Hypothalamus (tissue), 51 donors: ENCODE data around the gene RRP36.

Experiments used
- DNase-seq, 51 donors: peaks; one replicate each; lab custom pipeline; 2025; lab: John Stamatoyannopoulos, UW

The RRP36 gene

DNA sequence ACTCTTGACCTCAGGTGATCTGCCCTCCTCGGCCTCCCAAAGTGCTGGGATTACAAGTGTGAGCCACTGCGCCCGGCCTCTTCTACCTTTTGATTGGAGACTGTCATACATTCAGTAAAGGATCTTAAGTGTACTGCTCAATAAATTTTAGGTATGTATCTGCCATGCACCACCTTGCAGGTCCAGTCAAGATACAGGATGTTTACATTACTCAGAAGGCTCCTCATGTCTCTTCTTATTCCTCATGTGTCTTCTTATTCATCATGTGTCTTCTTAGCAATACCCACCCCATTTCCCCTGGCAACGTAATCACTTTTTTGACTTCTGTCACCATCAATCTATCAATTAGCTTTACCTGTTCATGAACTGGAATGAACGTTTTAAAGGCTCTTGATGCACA is 15.6 kb upstream of the RRP36 start:
- DNase-seq, result no peak

DNA sequence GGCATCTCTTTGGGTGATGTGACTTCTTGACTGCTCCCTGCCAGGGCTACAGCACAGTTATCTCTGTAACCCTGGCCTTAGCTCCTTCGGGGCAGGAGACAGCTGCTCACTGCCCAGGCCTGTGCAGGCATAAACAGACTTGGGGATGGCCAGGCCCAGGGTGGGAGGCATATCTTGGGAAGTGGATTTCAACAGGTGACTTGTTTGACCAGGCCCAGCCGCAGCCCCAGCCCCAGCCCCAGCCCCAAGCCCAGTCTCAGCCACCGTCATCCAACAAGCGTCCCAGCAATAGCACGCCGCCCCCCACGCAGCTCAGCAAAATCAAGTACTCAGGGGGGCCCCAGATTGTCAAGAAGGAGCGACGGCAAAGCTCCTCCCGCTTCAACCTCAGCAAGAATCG is 15.2 kb upstream of the RRP36 start:
- no peak for DNase-seq

DNA sequence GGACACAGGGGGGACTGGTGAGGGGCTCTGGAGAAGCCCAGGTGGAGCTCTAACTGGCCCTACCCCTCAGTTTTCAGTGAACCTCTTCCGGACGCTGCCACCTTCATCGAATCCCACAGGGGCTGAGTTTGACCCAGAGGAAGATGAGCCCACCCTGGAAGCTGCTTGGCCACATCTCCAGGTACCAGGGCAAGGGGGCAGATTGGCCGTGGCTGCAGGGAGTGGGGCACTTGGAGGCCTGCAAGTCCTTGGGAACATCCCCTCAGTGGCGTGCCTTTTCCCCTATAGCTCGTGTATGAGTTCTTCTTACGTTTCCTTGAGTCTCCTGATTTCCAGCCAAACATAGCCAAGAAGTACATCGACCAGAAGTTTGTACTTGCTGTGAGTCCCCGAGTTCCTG is 14.3 kb upstream of the RRP36 start:
- DNase-seq, result no peak

DNA sequence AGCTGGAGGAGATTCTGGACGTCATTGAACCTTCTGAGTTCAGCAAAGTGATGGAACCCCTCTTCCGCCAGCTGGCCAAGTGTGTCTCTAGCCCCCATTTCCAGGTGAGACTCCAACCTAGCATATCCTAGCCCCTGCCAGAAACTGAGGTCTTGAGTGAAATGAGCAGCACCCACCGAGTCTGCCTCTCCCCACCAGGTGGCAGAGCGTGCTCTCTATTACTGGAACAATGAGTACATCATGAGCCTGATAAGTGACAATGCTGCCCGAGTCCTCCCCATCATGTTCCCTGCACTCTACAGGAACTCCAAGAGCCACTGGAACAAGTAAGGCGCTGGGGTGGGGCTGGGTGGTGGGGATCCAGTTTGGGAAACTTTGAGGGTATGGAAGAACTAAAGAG is 12.3 kb upstream of the RRP36 start:
- peak in 10 of 51 donors; percentile 1 to 24 (median 16) for DNase-seq

DNA sequence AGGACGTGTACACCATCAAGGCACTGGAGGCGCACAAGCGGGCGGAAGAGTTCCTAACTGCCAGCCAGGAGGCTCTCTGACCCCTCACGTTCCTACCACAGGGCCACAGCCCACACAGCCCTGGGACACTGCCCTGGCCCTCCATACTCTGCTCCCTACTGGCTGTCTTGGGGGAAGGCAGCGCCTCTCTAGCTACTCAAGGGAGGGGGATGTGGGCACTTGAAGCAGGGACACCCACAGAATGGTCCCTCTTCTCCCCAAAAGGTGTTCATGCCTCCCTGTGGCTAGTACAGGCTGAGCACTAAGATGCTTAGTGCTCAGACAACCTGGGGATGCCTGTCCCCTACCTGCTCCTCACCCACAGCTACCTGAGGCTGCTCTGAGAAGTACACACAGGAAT is 10.2 kb upstream of the RRP36 start:
- no peak for DNase-seq

DNA sequence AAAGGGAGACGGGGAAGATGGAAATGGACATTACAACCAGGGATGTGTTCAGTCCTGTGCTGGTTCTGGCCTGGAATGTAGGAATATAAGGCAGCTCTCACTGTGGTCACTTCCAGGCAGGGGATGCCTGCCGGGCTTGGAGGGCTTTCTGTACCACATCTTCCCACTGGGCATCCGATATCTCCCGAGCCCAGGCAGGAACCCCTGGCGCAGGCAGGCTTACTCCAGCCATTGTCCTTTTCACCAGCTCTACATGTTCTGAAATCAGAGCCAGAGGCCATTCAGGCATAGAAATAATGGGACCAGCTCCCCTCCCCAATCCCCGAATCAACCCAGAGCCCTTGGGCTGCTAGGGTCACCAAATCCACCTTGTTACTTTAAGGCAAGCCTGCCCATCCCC is 9.1 kb upstream of the RRP36 start:
- DNase-seq, result no peak

DNA sequence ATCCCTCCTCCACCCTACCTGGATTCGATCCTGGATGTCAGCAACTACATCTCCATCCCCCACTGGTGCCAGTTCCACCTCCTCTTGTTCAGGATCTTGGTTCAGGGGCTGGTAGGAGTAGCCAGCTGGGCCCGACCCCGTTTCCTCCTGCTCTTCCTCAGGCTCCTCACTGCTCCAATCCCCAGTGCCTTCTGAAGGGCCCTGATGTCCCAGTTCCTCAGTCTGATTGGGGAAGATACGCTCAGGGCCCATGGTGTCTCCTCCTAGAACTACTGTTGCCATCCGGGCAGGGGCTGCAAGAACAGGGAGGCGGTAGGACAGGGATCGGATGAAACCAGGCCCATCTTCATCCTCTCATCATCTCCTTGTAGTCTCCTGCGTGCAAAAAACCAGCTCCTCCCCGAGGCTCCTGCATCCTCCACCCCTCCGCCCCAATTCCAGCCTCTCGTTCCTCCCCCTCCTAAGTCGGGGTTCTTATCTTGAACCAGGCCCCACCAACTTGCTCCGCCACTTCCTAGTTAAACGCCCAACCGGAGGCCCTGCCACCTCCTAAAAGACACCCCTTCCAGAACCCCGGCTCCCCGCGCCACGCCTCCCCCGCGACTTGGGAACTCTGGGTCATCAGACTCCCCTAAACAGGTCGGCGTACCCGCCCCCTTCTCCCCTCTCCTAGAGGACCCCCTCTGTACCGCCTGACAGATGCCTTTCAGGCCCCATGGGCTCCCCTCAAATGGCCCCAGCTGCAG is 8.2 kb upstream of the RRP36 start:
- peak in 9 of 51 donors; percentile 30 to 90 (median 47) for DNase-seq

DNA sequence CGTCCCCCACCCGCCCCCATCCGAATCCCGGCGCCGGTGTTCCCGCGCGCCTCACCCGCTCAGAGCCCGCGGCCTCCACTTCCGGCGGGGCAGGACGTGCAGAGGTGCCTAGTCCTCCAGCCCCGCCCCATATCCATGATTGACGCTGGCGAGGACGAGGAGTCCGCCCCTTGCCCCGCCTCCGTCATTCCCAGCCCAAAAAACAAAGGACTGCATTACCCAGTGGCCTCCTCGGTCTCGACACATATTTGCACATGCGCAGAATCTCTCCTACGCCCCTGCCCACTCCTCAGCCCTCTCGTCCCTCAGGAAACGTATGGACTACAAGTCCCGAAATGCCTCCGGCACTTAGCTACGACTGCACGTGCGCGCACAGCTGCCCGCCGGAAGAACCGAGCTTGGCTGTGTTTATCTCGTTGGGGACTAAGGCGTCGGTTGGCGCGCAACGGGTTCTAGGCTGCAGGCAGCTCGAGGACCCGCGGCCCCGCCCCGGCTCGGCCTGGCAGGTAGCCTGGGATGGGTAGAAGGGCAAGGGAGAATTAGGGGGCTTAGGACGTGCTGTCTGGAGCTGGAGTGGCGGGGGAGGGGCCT is 7.5 kb upstream of the RRP36 start, which contains the start of the genes KLHDC3 and MEA1:
KLHDC3 (plus strand) TSS at position 407 of the 591 bp plus-strand sequence. CDS start 2,944 bp downstream, outside the sequence.
MEA1 (minus strand) TSS at position 104 of the 591 bp plus-strand sequence. CDS start 133 bp downstream, outside the sequence.
- DNase-seq, result peak; percentile 57 to 100 (median 99)

DNA sequence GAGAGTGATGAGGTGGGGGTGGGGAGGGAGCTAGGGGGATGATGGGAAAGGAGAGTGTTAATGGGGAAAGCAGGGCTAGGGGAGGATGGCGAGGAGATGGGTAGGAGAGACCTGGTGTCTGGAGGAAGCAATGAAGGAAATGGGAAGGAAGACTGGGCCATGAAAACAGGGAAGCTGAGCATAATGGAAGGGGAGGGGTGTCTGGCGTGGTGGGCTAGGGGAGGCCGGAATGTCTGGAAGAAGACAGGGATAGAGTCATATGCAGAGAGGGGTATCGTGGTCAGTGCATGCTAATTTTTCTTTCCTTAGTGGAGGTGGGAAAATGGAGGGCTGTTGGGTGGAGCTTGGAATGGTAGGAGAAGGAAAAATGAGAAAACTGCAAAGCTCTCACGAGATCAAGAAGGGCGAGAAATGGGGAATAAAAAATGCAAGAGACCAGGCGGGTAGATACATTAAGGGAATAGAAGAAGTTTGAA is 7.0 kb upstream of the RRP36 start:
- peak in 1 of 51 donors; percentile 48 for DNase-seq

DNA sequence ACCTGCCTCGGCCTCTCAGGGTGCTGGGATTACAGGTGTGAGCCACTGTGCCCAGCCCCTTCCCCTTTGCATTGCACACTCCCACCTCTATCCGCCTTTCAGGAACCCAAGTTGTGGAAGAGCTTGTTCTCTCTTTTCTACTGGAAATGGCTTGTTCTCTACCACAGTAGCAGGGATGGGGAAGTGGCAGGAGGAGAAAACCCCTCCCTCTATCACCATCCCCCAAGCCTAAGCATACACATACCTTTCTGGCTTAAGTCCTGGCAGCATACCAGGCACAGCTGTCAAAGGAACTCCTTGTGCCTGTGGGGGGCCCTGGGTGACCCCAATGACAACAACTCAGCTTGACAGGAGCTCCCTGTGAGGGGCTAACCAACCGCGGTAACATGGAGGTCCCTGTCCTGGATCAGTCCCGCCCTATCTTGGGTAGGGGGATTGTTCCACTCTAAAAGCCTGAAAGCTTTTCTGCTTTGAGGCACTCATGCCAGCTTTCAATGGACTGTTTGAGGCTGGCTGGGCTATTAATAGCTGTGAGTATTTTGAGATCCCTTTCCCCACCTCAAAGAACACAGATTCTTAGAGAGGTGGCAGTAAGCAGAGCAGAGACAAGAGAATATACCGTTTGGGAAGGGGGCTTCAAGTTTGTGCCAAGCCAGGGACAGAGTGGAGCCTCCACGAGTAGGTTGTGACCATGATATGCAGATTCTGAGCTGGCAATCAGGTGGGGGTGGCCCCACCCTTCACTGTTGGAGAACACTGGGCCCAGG is 5.1 kb upstream of the RRP36 start:
- no peak for DNase-seq

DNA sequence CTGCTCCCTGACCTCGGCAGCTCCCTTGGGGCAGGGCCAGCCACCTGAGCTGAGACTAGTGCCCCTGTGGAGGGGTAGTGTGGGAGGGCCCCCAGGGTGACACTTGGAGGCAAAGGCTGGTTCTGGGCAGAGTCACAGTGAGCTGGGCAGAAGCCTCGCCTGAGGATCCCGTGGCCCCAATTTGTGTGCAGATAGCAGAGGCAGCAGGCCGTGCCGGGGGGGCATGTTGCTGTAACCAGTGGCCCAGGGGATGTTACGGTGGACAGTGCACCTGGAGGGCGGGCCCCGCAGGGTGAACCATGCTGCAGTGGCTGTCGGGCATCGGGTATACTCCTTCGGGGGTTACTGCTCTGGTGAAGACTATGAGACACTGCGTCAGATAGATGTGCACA is 4.5 kb upstream of the RRP36 start:
- DNase-seq, result no peak

DNA sequence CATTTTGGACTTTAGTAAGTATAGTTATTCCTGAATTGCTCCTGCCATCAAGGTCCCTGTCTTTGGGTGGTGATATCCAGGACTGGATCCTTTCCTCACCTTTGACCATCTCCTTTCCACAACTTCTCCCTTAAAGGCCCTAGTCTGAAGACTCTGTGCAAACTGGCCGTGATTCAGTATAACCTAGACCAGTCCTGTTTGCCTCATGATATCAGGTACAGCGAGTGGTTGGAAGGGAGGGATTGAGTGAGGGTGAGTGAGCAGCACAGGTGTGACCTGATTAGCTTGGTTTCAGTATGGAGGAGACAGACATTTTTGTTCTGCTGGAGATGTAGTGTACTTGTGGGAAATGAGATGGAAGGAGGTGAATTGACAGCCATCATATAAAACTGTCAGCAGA is 2.3 kb upstream of the RRP36 start:
- DNase-seq, result no peak

DNA sequence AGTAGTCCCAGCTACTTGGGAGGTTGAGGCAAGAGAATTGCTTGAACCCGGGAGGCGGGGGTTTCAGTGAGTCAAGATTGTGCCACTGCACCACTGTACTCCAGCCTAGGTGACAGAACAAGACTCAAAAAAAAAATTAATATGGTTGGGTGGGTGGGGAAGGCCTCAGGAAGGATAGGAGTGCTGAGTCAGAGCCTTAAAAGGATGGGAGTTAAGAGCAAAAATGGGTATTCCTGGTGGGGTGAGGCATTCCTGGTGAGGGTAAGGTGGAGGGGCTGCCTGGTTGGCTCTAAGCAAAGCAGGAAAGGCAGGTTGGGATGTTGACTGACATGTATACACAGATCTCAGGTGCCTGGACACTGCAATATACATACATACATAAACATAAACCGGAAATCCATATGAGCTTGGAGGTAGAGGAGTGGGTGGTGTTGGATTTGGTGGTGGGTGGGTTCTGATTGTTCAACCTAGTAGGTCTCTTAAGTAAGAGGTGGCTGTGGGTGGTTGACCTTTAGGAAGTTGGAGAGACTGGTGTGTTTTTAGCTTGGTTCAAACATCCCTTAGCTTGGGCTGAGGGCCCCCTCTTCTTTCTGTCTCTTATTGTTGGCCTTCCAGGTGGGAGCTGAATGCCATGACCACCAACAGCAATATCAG is 1.2 kb upstream of the RRP36 start:
- DNase-seq, result no peak

DNA sequence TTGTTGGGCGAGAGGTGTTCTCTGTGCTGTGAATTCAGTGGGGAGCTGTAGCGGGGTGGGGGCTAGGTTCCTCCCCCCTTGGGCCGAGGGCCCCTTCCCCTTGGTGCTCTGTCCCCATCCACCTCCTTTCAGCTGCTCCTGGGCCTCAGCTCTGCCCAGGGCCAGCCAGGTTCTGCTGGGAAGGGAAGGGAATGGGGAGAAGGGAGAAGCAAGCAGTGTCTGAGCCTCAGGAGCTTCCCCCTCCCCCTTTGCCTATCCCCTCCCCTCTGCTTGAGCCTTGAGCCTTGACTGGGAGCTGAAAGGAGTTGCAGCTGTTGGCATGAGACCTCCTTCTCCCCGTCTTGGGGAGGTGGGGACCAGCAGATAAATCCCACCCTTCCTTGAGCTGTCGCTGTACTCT is 576 bp upstream of the RRP36 start:
- no peak for DNase-seq

DNA sequence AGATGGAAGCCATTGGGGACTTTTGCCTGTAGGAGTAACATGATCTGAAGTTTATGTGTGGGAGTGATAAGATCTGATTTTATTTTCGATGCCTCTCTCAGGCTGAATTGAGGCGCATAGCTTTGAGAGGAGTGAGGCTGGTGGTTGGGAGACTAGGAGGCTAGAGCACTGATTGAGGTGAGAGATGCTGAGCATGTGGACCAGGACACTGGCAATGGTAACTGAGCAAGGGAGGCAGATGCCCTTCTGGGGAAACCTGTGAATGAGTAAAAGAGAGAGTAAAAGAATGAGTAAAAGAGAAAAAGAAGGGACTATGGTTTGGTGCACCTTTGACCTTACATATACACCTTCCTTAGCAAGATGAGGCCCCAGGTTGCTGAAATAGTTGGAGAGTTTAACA is 3.0 kb downstream of the RRP36 start:
- no peak for DNase-seq

DNA sequence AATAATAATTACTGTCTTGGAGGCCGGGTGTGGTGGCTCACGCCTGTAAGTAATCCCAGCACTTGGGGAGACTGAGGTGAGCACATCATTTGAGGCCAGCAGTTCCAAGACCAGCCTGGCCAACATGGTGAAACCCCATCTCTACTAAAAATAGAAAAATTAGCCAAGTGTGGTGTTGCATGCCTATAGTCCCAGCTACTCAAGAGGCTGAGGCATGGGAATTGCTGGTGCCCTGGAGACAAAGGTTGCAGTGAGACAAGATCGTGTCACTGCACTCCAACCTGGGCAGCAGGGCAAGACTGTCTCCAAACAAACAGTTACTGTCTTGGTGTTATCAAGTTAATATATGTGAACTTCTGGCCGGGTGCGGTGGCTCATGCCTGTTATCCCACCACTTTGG is 4.9 kb downstream of the RRP36 start:
- no peak for DNase-seq

DNA sequence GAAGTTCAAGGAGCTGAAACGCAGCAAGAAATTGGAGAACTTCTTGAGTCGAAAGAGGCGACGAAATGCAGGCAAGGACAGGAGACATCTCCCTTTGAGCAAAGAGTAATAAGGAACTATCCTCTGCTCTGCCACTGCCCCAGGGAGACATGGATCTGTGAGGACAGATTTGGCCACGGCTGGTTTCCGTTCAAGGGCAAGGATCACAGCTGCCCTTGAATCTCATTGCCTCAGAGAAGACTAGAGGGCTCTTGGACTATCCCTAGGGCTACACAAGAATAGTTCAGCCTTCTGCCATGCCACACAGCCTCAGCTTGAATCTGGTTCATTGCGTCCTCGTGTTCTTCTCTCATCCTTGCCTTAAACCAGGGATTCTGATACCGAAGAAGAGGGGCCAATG is 7.7 kb downstream of the RRP36 start:
- DNase-seq, result no peak

DNA sequence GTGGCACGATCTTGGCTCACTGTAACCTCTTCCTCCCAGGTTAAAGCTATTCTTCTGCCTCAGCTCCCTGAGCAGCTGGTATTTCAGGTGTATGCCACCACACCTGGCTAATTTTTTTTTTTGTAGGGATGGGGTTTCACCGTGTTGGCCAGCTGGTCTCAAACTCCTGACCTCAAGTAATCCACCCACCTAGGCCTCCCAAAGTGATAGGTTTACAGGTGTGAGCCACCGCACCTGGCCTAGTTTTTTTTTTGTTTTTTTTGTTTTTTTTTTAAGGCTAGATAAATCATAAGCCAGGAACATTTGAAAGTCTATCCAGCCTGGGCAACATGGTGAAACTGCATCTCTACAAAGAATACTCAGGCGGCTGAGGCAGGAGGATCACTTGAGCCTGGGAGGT is 10.9 kb downstream of the RRP36 start:
- no peak for DNase-seq

DNA sequence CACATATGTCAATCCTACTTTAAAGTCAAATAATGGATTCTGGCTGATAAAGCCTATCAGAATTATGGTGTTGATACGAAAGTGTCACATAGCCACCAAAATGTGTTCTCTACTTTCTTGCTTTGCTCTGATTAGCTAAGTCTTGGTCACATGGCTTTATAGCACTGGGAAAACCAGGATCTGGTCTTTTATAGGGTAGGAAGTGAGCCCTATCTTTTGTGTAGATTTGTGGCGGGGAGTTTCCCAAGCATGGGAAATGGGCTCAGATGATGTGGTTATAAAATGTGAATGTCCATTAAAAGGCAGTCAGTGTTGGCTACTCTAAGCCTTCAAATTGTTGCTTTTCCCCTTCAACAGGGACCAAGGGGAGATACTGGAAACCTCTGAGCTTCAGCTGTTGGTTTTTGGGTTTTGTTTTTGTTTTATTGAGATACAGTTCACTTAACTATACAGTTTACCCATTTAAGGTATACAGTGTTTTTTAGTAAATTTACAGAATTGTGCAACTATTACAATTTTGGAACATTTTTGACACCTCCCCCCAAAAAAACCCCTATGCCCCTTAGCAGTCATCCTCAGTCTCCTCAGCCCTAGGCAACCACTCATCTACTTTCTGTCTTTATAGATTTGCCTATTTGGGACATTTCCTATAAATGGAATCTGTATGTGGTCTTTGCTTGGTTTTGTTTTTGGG is 12.2 kb downstream of the RRP36 start:
- DNase-seq, result no peak

DNA sequence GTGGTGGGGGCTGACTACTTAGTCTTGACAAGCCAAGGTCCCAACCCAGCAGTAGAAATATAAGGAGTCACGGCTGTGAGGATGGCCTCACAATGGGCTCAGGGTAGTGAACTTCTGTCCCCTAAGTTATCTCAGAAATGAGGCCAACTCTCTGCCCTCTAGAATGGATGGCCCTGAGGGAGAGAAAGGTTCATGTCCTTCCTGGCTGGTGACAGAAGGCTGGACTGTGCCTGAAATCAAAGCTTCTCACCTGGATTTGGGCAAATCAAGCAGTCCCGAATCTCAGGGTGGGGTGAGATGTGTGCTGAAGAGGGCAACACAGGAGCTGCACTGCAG is 12.7 kb downstream of the RRP36 start:
- no peak for DNase-seq
